ENCODE measurements around the gene DCLK3. TPM values are rescaled to one million over a fixed set of nuclear protein-coding genes. Genes with fewer than 3 reads are reported as not detected.

Gene DCLK3
- total and polyA plus RNA-seq, 2 of the 13 experiments (the other 11 are each of a cell fraction or from before 2014, with no cell fraction given), result not detected

- no peak overlapping the region for H2AFZ ChIP-seq (ENCODE audit: low read length)
- POLR2A ChIA-PET, result no interaction called here
- H3K79me2 ChIP-seq (ENCODE audit: insufficient read depth, low read length), result no peaks in the 10 kb centered on the region
- CTCF ChIA-PET (ENCODE audit: low intra/inter-chr PET ratio, low total read pairs), result no interaction called here
- in situ Hi-C loops (cut with HindIII; ENCODE audit: extremely low pct_ligation_motif_present, low pct_unique_long_range_greater_than_20kb) (no loop called here), intact Hi-C loops (cut with micrococcal nuclease; ENCODE audit: unreplicated experiment) (no loop called here)
- H3K4me2 ChIP-seq (ENCODE audit: low read depth, low read length), result no peak overlapping the region
- BruUV-seq (replicated peaks), result no TSS peak
- H3K9ac ChIP-seq (ENCODE audit: insufficient read depth, low read depth, low read length), result no peak overlapping the region
- WGBS (ENCODE audit: low lambda C conversion rate), result under 1% methylated on average over 4 of the region's 4 CpGs
- DNase-seq (ENCODE audit: low spot score) (no peak), FAIRE-seq (no peak), ATAC-seq (no peak)
- H4K20me1 ChIP-seq (ENCODE audit: insufficient read depth, low read length), result no peaks in the 10 kb centered on the region
- H3K27me3 ChIP-seq (ENCODE audit: control insufficient read depth in 1 of 2, insufficient read depth in 2 of 2, low read length in 2 of 2), result no peaks in the 10 kb centered on the region
- no peaks in the 10 kb centered on the region for H3K4me1 ChIP-seq (ENCODE audit: insufficient read depth, low read length)
- H3K27ac ChIP-seq (ENCODE audit: extremely low read length, insufficient read depth, low read length), result no peak overlapping the region
- no peaks in the 10 kb centered on the region for H3K9me3 ChIP-seq (ENCODE audit: low read length)
- H3K4me3 ChIP-seq (replicated peaks in 1 of 3; ENCODE audit: insufficient read depth in 1 of 3, low read depth in 2 of 3, low read length in 3 of 3), result no peak overlapping the region
- no peaks in the 10 kb centered on the region for H3K36me3 ChIP-seq (replicated peaks in 1 of 2; ENCODE audit: control insufficient read depth in 1 of 2, insufficient read depth in 2 of 2, low read length in 2 of 2)
- TF ChIP-seq IKZF1 (IDR thresholded peaks at IDR 0.05) (no peak), ZFP36L2 (CRISPR knock-in tag; IDR thresholded peaks at IDR 0.05) (no peak), TMF1 (CRISPR knock-in tag; IDR thresholded peaks at IDR 0.05; ENCODE audit: low read depth) (no peak), ZNF318 (CRISPR knock-in tag; IDR thresholded peaks at IDR 0.05) (no peak), NCOR1 (IDR thresholded peaks at IDR 0.05; ENCODE audit: borderline replicate concordance, low read length) (no peak), BCLAF1 (IDR thresholded peaks at IDR 0.05) (no peak), HOMEZ (CRISPR knock-in tag; IDR thresholded peaks at IDR 0.05; ENCODE audit: low read depth) (no peak), MEF2D (CRISPR knock-in tag; IDR thresholded peaks at IDR 0.05) (no peak), PATZ1 (CRISPR knock-in tag; IDR thresholded peaks at IDR 0.05) (no peak), ZSCAN20 (CRISPR knock-in tag; IDR thresholded peaks at IDR 0.05; ENCODE audit: borderline replicate concordance) (no peak), SMAD9 (CRISPR knock-in tag; IDR thresholded peaks at IDR 0.05) (no peak)
These were observed 55.1 kb downstream of the DCLK3 start for GRCh38 chr3:36709281-36709680.
